RWPE1 (cell line): ENCODE measurements around the gene SPSB4.

Experiments used
- CTCF ChIA-PET: fragments of 350-600 bp; sonication (Branson Sonifier 250); formaldehyde crosslinking; extraction: SDS; loops from one replicate; lab custom pipeline; 2021; lab: Yijun Ruan, JAX
- POLR2A ChIA-PET: fragments of 400-600 bp; formaldehyde crosslinking; extraction: SDS; loops from one replicate; lab custom pipeline; 2020; ENCODE audit warnings: antibody characterized with exemption; ENCODE audit not compliant: low non-redundant PET; lab: Yijun Ruan, JAX
- DNase-seq: peaks from one replicate; pipeline ENCODE4 v3.0.0; 2012; ENCODE audit warnings: low spot score
- H3K27ac ChIP-seq: fragments of 450-650 bp; 2 replicates; pipeline ENCODE4 v1.5.1; 2017
- CTCF ChIP-seq: fragments of 450-650 bp; conservative IDR thresholded peaks from 2 replicates; pipeline ENCODE4 v1.5.1; 2017; ENCODE audit warnings: low read depth, mild to moderate bottlenecking

Gene SPSB4

GRCh38 chr3:141096981-141097380 lies 45.8 kb downstream of the SPSB4 start:
- DNase-seq: no peak
- no peak overlapping the region for H3K27ac ChIP-seq
- no peak for TF ChIP-seq CTCF
- POLR2A ChIA-PET: no interaction called here
- CTCF ChIA-PET: interaction anchor here (1.2 kb wide), 1 partner anchor 9 kb away, joined by 4 read pairs; no protein-coding TSS in a partner anchor

- no peak for DNase-seq
- CTCF ChIA-PET: interaction anchor here (0.6 kb wide), 2 partner anchors 100 to 1609 kb away, joined by 4 read pairs; no protein-coding TSS in a partner anchor
- H3K27ac ChIP-seq: no peak overlapping the region
- POLR2A ChIA-PET: no interaction called here
- TF ChIP-seq CTCF: no peak
Observed at GRCh38 chr3:141100112-141100511, 49.0 kb downstream of the SPSB4 start.

GRCh38 chr3:141100531-141101320 lies 49.6 kb downstream of the SPSB4 start:
- no peak for TF ChIP-seq CTCF
- POLR2A ChIA-PET: no interaction called here

GRCh38 chr3:141102372-141102771 lies 51.2 kb downstream of the SPSB4 start:
- TF ChIP-seq CTCF: no peak
- no peak for DNase-seq
- no peak overlapping the region for H3K27ac ChIP-seq
- ChIA-PET CTCF (interaction anchor here (1.3 kb wide), 1 partner anchor 90 kb away, joined by 3 read pairs; no protein-coding TSS in a partner anchor), POLR2A (no interaction called here)

More at GRCh38 chr3:141100531-141101320, 49.6 kb downstream of the SPSB4 start:
- DNase-seq: no peak
- CTCF ChIA-PET: interaction anchor here (0.6 to 1.3 kb wide), 3 partner anchors 9 to 1609 kb away, joined by 3 to 4 read pairs (median 4); no protein-coding TSS in a partner anchor
- H3K27ac ChIP-seq: no peak overlapping the region

- CTCF ChIA-PET: interaction anchor here (0.7 to 1.3 kb wide), 2 partner anchors 9 to 91 kb away, joined by 3 to 5 read pairs; no protein-coding TSS in a partner anchor
- no peak for DNase-seq
- H3K27ac ChIP-seq: no peak overlapping the region
- TF ChIP-seq CTCF: no peak
- POLR2A ChIA-PET: no interaction called here
Observed at GRCh38 chr3:141103067-141103466, 51.9 kb downstream of the SPSB4 start.

GRCh38 chr3:141103503-141103902 lies 52.4 kb downstream of the SPSB4 start:
- ChIA-PET CTCF (interaction anchor here (0.6 to 1.3 kb wide), 3 partner anchors 9 to 91 kb away, joined by 3 to 5 read pairs (median 4); no protein-coding TSS in a partner anchor), POLR2A (no interaction called here)
- no peak overlapping the region for H3K27ac ChIP-seq
- DNase-seq: no peak
- no peak for TF ChIP-seq CTCF
